ENCODE measurements around the gene STKLD1.
A peak's percentile ranks its signal among the peaks of the same experiment; 100 is the strongest.

STKLD1 gene

GRCh38 chr9:133346021-133346785 lies 30.0 kb upstream of the STKLD1 start:
- no peak for DNase-seq

DNA sequence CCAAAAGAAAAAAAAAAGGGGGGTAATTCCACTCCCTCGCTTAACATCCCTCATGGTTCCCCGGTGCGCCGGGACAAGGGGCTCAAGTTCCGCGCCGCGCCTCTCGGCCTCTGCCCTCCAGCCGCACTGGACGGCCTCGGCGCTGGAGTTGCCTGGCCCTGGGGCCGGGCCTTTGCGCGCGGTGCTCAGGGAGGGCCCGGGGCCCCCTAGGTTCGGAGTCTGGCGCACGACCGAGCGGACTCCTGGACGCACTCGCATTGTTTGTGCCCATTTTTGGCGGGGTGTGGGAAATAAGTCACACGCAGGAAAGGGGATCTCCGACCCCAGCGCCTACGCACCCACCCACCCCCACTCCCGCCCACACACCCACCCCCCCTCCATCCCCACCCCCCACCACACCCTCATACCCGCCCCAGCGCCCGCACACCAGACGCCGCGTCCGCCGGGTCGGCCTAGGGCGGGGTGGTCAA lies 28.6 kb upstream of the STKLD1 start:
- DNase-seq: peak in 1 of 2 experiments; percentile 45

- peak; percentile 91 to 96 for DNase-seq
These were observed 28.0 kb upstream of the STKLD1 start, which contains the start of the genes MED22 and RPL7A for GRCh38 chr9:133347985-133348717. MED22 (minus strand) TSS chr9:133348131; CDS start chr9:133346662, 1,469 bp downstream. RPL7A (plus strand) TSS chr9:133348218; CDS start chr9:133348244, 26 bp downstream.

DNA sequence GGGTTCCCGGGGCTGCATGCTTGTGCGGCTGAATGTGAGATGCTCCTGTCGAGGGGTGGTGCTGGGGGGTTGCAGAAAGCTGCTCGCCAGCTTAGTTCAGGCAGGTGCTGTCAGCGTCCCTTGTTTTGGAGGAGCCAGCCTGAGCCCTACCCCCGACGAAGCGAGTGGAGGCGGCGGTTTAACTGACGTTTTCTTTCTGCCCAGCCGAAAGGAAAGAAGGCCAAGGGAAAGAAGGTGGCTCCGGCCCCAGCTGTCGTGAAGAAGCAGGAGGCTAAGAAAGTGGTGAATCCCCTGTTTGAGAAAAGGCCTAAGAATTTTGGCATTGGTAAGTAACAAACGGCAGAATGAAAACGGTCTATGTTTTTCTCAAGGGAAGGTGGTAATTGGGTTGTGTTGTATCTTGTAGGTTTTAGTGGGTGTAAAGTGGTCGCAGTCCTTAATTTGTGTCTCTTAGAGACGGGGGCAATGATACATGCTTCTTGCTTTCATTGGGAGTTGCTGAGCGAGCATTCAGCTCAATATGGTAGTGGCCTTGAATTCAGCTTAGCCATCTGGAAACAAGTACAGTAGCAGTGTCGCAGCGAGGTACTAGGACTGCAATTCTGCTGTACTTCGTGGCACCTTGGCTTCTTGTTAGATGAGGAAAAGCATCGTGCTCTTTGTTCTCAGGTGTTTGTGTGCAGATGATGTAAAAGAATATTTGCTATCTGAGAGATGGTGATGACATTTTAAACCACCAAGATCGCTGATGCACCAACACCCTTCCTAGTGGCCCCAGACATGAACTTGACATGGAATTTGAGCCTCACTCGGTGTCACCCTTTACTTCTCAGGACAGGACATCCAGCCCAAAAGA lies 27.2 kb upstream of the STKLD1 start:
- no peak for DNase-seq

DNA sequence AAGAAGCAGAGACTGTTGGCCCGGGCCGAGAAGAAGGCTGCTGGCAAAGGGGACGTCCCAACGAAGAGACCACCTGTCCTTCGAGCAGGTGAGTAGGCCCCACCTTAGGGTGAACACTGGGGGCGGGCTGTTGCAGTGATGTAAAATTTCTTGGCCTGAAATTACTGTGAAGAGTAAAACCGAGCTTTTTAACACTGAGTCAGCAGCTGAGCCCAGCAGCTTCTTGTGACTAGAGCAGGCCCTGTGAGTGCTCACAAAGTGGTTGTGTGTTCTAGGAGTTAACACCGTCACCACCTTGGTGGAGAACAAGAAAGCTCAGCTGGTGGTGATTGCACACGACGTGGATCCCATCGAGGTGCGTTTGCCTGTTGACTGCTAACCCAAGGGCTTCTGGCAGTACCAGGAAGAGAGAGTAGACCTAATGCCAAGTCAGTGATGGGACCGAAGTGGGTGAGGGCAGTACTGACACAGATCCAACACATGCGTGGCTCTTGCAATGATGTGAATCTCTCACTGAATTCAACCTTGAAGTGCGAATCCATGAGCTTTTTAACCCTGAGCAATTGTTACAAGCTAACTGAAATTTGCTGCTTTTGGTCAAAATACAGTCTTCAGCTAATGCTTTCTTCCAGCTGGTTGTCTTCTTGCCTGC lies 26.1 kb upstream of the STKLD1 start:
- DNase-seq: no peak

DNA sequence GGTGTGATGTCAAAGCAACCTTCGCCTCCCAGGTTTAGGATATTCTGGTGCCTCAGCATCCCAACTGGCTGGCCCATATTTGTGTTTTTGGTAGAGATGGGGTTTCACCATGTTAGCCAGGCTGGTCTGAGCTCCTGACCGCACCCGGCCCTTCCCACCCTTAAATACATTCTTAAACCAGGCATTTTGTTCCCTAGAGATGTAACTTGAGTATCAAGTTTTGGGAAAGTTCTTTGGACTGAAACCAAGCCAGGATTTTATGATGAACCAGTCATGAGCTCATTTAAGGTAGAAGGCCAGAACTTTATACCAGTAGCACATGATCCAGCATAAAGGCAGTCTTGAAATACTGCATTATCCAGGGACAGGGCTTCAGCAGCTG lies 24.6 kb upstream of the STKLD1 start:
- DNase-seq: no peak

- DNase-seq: peak in 1 of 2 experiments; percentile 72
These were observed 24.1 kb upstream of the STKLD1 start for GRCh38 chr9:133351908-133352634.

DNA sequence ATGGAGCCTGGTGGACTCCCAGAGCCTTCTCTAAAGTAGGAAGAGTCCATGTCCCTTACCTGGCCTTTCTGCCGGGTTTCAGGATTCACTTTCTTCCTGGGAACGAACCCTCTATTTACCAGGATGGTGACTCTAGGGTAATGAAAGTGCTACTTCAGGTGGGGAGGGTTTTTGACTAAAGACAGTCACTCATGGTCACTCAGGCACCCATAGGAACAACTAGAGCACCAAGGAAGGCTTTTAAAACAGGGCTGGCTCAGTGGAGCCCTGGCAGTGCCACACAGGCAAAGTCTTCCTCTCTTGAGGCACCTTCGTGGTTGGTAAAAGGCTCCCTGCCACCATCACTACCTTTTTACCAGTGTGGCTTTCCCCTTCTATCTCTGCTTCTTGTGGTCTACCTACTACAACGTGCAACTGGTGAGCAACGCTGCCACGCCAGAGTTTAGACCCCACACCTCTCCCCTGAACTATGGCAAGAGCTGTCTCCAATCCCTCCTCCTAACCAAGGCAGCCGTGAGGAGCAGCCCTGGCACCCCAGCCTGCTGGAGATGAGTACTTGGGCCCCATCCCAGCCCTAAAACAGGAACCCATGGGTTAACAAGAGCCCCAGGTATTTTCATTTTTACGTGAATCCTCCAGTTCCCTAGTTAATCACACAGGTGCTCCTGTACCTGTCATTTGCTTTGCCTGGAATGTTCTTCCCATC lies 23.4 kb upstream of the STKLD1 start:
- DNase-seq: peak in 1 of 2 experiments; percentile 38

DNA sequence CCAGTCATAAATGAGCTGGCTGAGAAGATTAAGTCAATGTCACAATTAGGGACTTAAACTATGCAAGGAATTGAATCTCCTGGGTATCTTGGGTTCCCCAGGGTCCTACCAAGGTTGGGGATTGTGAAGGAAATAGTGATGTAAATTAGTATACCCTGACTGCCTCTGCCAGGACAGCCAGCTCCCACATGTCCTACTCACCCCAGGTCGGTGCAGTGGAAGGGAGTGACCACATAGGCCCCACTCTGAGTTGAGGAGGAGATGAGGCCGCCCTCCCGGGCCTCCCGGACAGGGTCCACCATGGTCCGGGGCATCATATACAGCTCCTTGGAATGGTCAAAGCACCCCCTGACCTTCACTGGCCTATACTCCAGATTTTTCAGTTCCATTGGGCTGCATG lies 22.6 kb upstream of the STKLD1 start:
- DNase-seq: no peak

DNA sequence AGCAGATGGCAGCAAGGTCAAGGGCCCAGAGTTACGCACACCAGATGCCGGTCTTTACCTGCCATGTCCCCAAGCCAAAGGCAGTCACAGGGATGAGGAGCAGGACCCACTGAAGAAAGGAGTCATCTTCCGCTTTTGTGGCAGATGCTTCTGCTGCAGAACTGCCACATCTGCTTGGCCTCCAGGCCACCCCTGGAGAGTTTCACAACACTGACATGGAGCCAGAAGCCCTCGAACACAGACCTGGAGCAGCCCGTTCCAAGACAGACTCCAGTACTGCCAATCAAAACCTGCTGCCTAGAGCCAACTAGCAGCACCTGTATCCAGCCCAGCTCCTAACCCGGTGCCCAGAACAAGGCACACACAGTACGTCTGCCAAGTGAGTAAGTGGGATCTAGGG lies 21.4 kb upstream of the STKLD1 start:
- peak in 1 of 2 experiments; percentile 38 for DNase-seq

GRCh38 chr9:133355881-133356357 lies 20.2 kb upstream of the STKLD1 start:
- DNase-seq: peak in 1 of 2 experiments; percentile 40

- DNase-seq: peak; percentile 39 to 79
These were observed 19.6 kb upstream of the STKLD1 start, which contains the start of the genes SURF1 and SURF2 for GRCh38 chr9:133356391-133357091. SURF1 (minus strand) TSS chr9:133356487; CDS start chr9:133356453, 34 bp downstream. SURF2 (plus strand) TSS chr9:133356550; CDS start chr9:133356593, 43 bp downstream.

- no peak for DNase-seq
These were observed 18.5 kb upstream of the STKLD1 start for GRCh38 chr9:133357656-133358055.

GRCh38 chr9:133359399-133360175 lies 16.6 kb upstream of the STKLD1 start:
- peak; percentile 27 to 88 for DNase-seq

- peak in 1 of 2 experiments; percentile 45 for DNase-seq
These were observed 15.5 kb upstream of the STKLD1 start for GRCh38 chr9:133360400-133361393.

DNA sequence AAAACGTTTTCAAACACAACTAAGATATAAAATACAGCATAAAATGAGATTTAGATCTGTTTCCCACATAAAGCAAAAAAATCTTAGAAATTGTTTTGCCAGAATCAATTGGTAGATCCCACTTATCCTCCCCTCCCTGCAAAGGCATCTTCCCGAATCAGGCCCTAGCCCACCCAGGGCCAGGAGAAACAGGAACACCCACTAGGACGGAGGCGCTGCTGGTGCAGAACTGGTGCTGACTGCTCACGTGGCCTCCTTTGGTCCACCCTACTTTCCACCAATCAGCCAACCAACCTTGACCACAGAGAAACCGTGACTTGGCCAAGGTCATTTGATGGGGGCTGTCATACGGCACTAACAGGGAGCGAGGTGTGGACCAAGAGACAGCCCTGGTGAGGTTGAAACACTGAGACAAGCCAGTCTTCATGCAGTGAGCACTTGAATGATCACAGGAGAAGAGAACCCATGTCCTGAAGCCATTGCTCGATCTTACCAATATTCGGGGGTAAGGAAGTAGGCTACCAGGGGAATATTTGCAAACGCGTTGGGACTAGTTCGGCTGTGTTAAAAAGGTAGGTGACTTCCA lies 14.6 kb upstream of the STKLD1 start:
- no peak for DNase-seq

- no peak for DNase-seq
These were observed 13.7 kb upstream of the STKLD1 start for GRCh38 chr9:133362359-133363044.
